NCI-H1694 treated with DMSO at 0.1 percent for 48 hours (cell line): ENCODE data around the gene RTN1.

Experiments used
- DNase-seq: peaks from one replicate; lab custom pipeline; 2025; lab: John Stamatoyannopoulos, UW

RTN1 gene

GRCh38 chr14:59630288-59630963 is 240.2 kb downstream of the RTN1 start:
- peak; percentile 13 for DNase-seq

GRCh38 chr14:59629444-59630287 is 240.9 kb downstream of the RTN1 start:
- DNase-seq, result peak; percentile 82

- DNase-seq, result no peak
These were observed 243.5 kb downstream of the RTN1 start for GRCh38 chr14:59627011-59627520.

- DNase-seq, result no peak
These were observed 247.9 kb downstream of the RTN1 start for GRCh38 chr14:59622631-59623030.

GRCh38 chr14:59619061-59619460 is 251.5 kb downstream of the RTN1 start:
- no peak for DNase-seq

- DNase-seq, result no peak
These were observed 269.5 kb downstream of the RTN1 start for GRCh38 chr14:59601056-59601455.

- DNase-seq, result no peak
These were observed 270.2 kb downstream of the RTN1 start for GRCh38 chr14:59600211-59600945.

- no peak for DNase-seq
These were observed 275.5 kb downstream of the RTN1 start for GRCh38 chr14:59595071-59595470.

- no peak for DNase-seq
These were observed 278.8 kb downstream of the RTN1 start for GRCh38 chr14:59591641-59592370.

- no peak for DNase-seq
These were observed 282.5 kb downstream of the RTN1 start for GRCh38 chr14:59588101-59588500.

- DNase-seq, result no peak
These were observed 284.6 kb downstream of the RTN1 start for GRCh38 chr14:59585891-59586554.

- peak; percentile 74 for DNase-seq
These were observed 286.8 kb downstream of the RTN1 start for GRCh38 chr14:59583755-59584154.

GRCh38 chr14:59582845-59583509 is 287.6 kb downstream of the RTN1 start:
- no peak for DNase-seq

- DNase-seq, result peak; percentile 83
These were observed 288.4 kb downstream of the RTN1 start for GRCh38 chr14:59582161-59582560.

GRCh38 chr14:59580911-59581310 is 289.7 kb downstream of the RTN1 start:
- DNase-seq, result no peak

GRCh38 chr14:59576332-59577294 is 294.0 kb downstream of the RTN1 start, which contains the start of gene CCDC175:
TSS of gene CCDC175 (minus strand) at chr14:59576812. CDS start at chr14:59576775, 37 bp downstream.
- DNase-seq, result no peak

GRCh38 chr14:59570122-59570521 is 300.5 kb downstream of the RTN1 start:
- peak; percentile 62 for DNase-seq

- DNase-seq, result peak; percentile 24
These were observed 303.9 kb downstream of the RTN1 start for GRCh38 chr14:59566725-59567124.

GRCh38 chr14:59566296-59566695 is 304.3 kb downstream of the RTN1 start:
- no peak for DNase-seq
